Measurements from ENCODE around the gene RGS12. TPM values are rescaled to one million over a fixed set of nuclear protein-coding genes. Genes with fewer than 3 reads are reported as not detected.
A peak's percentile ranks its signal among the peaks of the same experiment; 100 is the strongest.

The RGS12 gene
- total RNA-seq, 2 donors from 2014 or later = 45.2 to 48.6 TPM

DNA sequence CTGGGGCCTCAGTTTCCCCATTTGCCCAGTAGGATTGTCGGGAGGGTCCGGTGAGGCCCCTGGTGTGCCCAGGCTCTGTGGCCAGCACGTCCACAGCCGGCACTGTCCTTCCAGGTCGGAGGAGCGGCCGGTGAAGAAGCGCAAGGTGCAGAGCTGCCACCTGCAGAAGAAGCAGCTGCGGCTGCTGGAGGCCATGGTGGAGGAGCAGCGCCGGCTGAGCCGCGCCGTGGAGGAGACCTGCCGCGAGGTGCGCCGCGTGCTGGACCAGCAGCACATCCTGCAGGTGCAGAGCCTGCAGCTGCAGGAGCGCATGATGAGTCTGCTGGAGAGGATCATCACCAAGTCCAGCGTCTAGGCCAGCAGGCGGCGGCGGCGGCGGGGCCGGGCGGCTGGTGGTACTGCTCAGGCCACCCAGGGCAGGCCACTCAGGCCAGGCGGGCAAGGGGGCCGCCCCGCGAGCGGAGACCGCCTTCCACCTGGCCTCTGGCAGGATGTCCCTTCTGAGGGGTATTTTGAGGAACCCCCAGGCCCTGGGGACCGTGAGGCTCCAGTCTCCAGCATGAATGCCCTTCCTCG is 37.1 kb upstream of the RGS12 start:
- Mint-ChIP-seq H3K36me3 (ENCODE audit: low read depth) (no peaks in the 10 kb centered on the region), H3K4me3 (no peak overlapping the region), H3K9me3 (no peaks in the 10 kb centered on the region), H3K4me1 (no peaks in the 10 kb centered on the region), H3K27me3 (ENCODE audit: insufficient read depth) (no peaks in the 10 kb centered on the region), H3K27ac (no peak overlapping the region)
- H3K9me3 ChIP-seq (ENCODE audit: control insufficient read depth, low read length) = no peaks in the 10 kb centered on the region
- H3K36me3 ChIP-seq (ENCODE audit: control insufficient read depth, insufficient read depth, low read length) = no peaks in the 10 kb centered on the region
- TF ChIP-seq, protein P1, sequence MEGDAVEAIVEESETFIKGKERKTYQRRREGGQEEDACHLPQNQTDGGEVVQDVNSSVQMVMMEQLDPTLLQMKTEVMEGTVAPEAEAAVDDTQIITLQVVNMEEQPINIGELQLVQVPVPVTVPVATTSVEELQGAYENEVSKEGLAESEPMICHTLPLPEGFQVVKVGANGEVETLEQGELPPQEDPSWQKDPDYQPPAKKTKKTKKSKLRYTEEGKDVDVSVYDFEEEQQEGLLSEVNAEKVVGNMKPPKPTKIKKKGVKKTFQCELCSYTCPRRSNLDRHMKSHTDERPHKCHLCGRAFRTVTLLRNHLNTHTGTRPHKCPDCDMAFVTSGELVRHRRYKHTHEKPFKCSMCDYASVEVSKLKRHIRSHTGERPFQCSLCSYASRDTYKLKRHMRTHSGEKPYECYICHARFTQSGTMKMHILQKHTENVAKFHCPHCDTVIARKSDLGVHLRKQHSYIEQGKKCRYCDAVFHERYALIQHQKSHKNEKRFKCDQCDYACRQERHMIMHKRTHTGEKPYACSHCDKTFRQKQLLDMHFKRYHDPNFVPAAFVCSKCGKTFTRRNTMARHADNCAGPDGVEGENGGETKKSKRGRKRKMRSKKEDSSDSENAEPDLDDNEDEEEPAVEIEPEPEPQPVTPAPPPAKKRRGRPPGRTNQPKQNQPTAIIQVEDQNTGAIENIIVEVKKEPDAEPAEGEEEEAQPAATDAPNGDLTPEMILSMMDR (conservative IDR thresholded peaks at IDR 0.05) = no peak
- peak; percentile 32 for DNase-seq
- H3K9ac ChIP-seq (ENCODE audit: extremely low read depth, low read length, poor library complexity, severe bottlenecking) = no peak overlapping the region
- WGBS, 2 experiments (ENCODE audit: insufficient coverage in 1 of 2, insufficient read length in 1 of 2) = 94% methylated on average over 22 to 36 of the region's 36 CpGs
- H3K4me3 ChIP-seq (ENCODE audit: low read length) = no peak overlapping the region
- H3K27ac ChIP-seq (ENCODE audit: low read depth, low read length) = no peak overlapping the region
- H3K4me1 ChIP-seq (ENCODE audit: control insufficient read depth, insufficient read depth, low read length) = no peaks in the 10 kb centered on the region
- no peaks in the 10 kb centered on the region for H3K27me3 ChIP-seq (ENCODE audit: control insufficient read depth, insufficient read depth, low read length, poor library complexity, severe bottlenecking)

DNA sequence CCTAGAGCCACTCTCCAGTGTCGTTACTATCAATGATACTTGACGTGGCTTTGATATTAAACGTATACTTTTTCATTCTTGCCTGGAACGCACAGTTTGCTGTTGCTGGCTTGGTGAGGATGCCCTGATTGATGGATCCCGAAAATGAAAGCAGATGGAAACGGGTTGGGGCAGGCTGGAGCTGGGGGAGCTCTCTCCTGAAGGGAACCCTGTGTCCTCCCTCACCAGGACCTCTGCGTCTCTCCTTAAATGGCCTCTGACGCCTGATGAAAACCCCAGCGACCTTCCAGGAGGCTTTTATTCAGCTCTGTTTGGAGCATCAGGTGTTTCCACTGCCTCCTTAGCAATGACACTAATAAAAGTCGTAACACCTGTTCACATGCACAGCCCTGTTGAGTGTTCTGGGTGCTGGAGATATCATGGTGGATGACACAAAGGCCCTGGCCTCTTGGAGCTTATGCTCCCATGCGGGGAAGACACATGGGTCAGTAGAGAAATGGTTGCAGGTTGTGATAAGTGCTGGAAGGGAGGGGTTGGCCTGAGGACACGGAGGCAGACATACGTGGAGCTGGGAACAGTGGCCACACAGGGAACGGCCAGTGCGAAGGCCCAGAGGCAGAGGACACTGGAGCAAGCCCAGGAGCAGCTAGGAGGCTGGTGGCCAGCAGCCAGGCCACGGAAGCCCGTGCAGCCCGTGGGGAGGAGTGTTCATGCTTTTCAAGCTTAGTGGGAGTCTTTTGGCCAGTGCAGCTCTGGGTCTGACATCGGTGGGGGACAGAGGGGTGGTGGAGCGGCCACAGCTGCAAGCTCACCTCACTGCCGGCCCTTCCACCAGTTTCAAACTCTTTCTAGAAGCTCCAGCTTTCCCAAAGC is 36.4 kb upstream of the RGS12 start:
- Histone ChIP-seq H3K4me3 (ENCODE audit: low read length) (no peak overlapping the region), H3K27ac (ENCODE audit: low read depth, low read length) (no peak overlapping the region), H3K4me1 (ENCODE audit: control insufficient read depth, insufficient read depth, low read length) (no peaks in the 10 kb centered on the region), H3K36me3 (ENCODE audit: control insufficient read depth, insufficient read depth, low read length) (no peaks in the 10 kb centered on the region), H3K27me3 (ENCODE audit: control insufficient read depth, insufficient read depth, low read length, poor library complexity, severe bottlenecking) (no peaks in the 10 kb centered on the region), H3K9ac (ENCODE audit: extremely low read depth, low read length, poor library complexity, severe bottlenecking) (no peak overlapping the region), H3K9me3 (ENCODE audit: control insufficient read depth, low read length) (no peaks in the 10 kb centered on the region)
- H3K27ac Mint-ChIP-seq = no peak overlapping the region
- peak; percentile 21 for DNase-seq
- no peaks in the 10 kb centered on the region for H3K9me3 Mint-ChIP-seq
- H3K36me3 Mint-ChIP-seq (ENCODE audit: low read depth) = no peaks in the 10 kb centered on the region
- no peaks in the 10 kb centered on the region for H3K4me1 Mint-ChIP-seq
- TF ChIP-seq, protein P1 (conservative IDR thresholded peaks at IDR 0.05) = no peak
- WGBS, 2 experiments (ENCODE audit: insufficient coverage in 1 of 2, insufficient read length in 1 of 2) = 88 to 91% methylated on average over 16 to 21 of the region's 21 CpGs
- no peaks in the 10 kb centered on the region for H3K27me3 Mint-ChIP-seq (ENCODE audit: insufficient read depth)
- no peak overlapping the region for H3K4me3 Mint-ChIP-seq

- no peaks in the 10 kb centered on the region for H3K9me3 ChIP-seq (ENCODE audit: control insufficient read depth, low read length)
- H3K9ac ChIP-seq (ENCODE audit: extremely low read depth, low read length, poor library complexity, severe bottlenecking) = no peak overlapping the region
- WGBS, 2 experiments (ENCODE audit: insufficient coverage in 1 of 2, insufficient read length in 1 of 2) = 93 to 96% methylated on average over 6 to 9 of the region's 9 CpGs
- H3K36me3 ChIP-seq (ENCODE audit: control insufficient read depth, insufficient read depth, low read length) = no peaks in the 10 kb centered on the region
- no peak overlapping the region for H3K4me3 ChIP-seq (ENCODE audit: low read length)
- H3K27me3 ChIP-seq (ENCODE audit: control insufficient read depth, insufficient read depth, low read length, poor library complexity, severe bottlenecking) = no peaks in the 10 kb centered on the region
- H3K4me1 ChIP-seq (ENCODE audit: control insufficient read depth, insufficient read depth, low read length) = no peaks in the 10 kb centered on the region
- TF ChIP-seq, protein P1 (conservative IDR thresholded peaks at IDR 0.05) = no peak
- no peak overlapping the region for H3K27ac ChIP-seq (ENCODE audit: low read depth, low read length)
- H3K9me3 Mint-ChIP-seq = no peaks in the 10 kb centered on the region
- H3K4me1 Mint-ChIP-seq = no peaks in the 10 kb centered on the region
- peak; percentile 45 for DNase-seq
- H3K36me3 Mint-ChIP-seq (ENCODE audit: low read depth) = no peaks in the 10 kb centered on the region
- no peak overlapping the region for H3K27ac Mint-ChIP-seq
- H3K4me3 Mint-ChIP-seq = no peak overlapping the region
- no peaks in the 10 kb centered on the region for H3K27me3 Mint-ChIP-seq (ENCODE audit: insufficient read depth)
Measured at GRCh38 chr4:3257103-3257555, 35.7 kb upstream of the RGS12 start.

Data from endodermal cell (in vitro differentiated cells).